ENCODE results near the gene APP. TPM values are rescaled to one million over a fixed set of nuclear protein-coding genes. Genes with fewer than 3 reads are reported as not detected.

APP gene
- total RNA-seq, 3 donors from 2014 or later (not counting 1 experiment from before 2014, with no cell fraction given), result 5.1 to 10.6 (median 7.8) TPM

DNA sequence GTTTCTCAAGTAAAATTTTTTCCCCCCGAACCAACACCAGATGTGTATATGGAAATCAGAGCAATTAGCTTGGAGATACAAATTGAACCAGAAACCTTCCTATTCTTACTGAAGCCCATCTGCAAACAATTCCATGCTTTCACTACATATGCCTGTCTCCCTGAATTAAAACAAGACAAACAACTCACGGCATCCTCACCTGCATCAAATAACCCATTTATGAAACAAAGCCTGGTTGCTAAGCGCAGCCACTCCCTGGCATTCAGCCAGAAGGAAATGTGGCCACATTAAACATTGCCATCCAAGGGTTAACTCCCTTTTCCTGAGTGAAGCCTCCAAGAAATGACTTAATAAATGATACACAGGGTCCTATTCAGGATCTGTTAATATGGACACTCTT, 55.3 kb downstream of the APP start:
- H3K9me3 Mint-ChIP-seq, result no peaks in the 10 kb centered on the region
- H3K36me3 Mint-ChIP-seq, result no peaks in the 10 kb centered on the region
- no peaks in the 10 kb centered on the region for H3K4me1 ChIP-seq (ENCODE audit: control insufficient read depth, insufficient read depth, low read length)
- ATAC-seq (no peak), DNase-seq (peak in 1 of 2 donors; percentile 7)
- no peaks in the 10 kb centered on the region for H3K36me3 ChIP-seq (ENCODE audit: control insufficient read depth, insufficient read depth, low read length)
- intact Hi-C loops (cut with micrococcal nuclease), result no loop called here
- H3K9me3 ChIP-seq (ENCODE audit: control insufficient read depth, insufficient read depth, low read length), result no peaks in the 10 kb centered on the region
- H3K27ac Mint-ChIP-seq, result no peak overlapping the region
- H3K27ac ChIP-seq (ENCODE audit: low read length), result no peak overlapping the region
- H3K27me3 ChIP-seq (ENCODE audit: control insufficient read depth, insufficient read depth, low read length), result no peaks in the 10 kb centered on the region
- 79% methylated on average over 2 of the region's 3 CpGs for WGBS (ENCODE audit: insufficient coverage)
- H3K4me3 ChIP-seq (ENCODE audit: low read length), result no peak overlapping the region
- no peaks in the 10 kb centered on the region for H3K4me1 Mint-ChIP-seq
- peaks cover 0 to 3% of the 10 kb centered on the region in 2 donors for H3K27me3 Mint-ChIP-seq (ENCODE audit: low read depth in 2 of 2)
- H3K4me3 Mint-ChIP-seq, result no peak overlapping the region
- TF ChIP-seq, protein P1, sequence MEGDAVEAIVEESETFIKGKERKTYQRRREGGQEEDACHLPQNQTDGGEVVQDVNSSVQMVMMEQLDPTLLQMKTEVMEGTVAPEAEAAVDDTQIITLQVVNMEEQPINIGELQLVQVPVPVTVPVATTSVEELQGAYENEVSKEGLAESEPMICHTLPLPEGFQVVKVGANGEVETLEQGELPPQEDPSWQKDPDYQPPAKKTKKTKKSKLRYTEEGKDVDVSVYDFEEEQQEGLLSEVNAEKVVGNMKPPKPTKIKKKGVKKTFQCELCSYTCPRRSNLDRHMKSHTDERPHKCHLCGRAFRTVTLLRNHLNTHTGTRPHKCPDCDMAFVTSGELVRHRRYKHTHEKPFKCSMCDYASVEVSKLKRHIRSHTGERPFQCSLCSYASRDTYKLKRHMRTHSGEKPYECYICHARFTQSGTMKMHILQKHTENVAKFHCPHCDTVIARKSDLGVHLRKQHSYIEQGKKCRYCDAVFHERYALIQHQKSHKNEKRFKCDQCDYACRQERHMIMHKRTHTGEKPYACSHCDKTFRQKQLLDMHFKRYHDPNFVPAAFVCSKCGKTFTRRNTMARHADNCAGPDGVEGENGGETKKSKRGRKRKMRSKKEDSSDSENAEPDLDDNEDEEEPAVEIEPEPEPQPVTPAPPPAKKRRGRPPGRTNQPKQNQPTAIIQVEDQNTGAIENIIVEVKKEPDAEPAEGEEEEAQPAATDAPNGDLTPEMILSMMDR (IDR thresholded peaks at IDR 0.05), result no peak

DNA sequence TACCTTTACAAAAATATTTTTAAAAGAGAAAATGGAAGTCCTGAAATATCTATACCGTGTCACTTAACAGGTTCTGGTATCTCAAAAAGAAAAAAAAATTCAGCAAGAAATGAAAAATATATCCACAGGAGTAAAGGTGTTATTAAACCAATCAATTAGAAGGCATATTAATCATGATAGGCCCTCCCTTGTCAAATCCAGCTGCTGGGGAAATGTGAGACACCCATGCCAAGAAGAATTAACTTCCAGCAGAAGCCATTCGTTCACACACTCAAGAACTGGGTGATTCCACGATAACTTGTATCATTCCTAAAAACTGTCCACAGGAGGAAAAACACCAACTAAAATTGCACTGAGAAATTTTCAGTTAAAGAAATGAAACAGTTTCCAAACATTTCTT, 57.6 kb downstream of the APP start:
- H3K27me3 ChIP-seq (ENCODE audit: control insufficient read depth, insufficient read depth, low read length), result no peaks in the 10 kb centered on the region
- H3K9me3 Mint-ChIP-seq, result no peaks in the 10 kb centered on the region
- DNase-seq, result no peak
- no peaks in the 10 kb centered on the region for H3K36me3 ChIP-seq (ENCODE audit: control insufficient read depth, insufficient read depth, low read length)
- H3K4me1 ChIP-seq (ENCODE audit: control insufficient read depth, insufficient read depth, low read length), result no peaks in the 10 kb centered on the region
- TF ChIP-seq, protein P1 (IDR thresholded peaks at IDR 0.05), result no peak
- H3K27me3 Mint-ChIP-seq (ENCODE audit: low read depth in 2 of 2), result peaks cover 0 to 3% of the 10 kb centered on the region in 2 donors
- 100% methylated on average over 2 of the region's 3 CpGs for WGBS (ENCODE audit: insufficient coverage)
- no peak overlapping the region for H3K27ac Mint-ChIP-seq
- no peak overlapping the region for H3K27ac ChIP-seq (ENCODE audit: low read length)
- H3K36me3 Mint-ChIP-seq, result no peaks in the 10 kb centered on the region
- no peaks in the 10 kb centered on the region for H3K9me3 ChIP-seq (ENCODE audit: control insufficient read depth, insufficient read depth, low read length)
- intact Hi-C loops (cut with micrococcal nuclease), result no loop called here
- no peaks in the 10 kb centered on the region for H3K4me1 Mint-ChIP-seq
- ATAC-seq, result no peak
- no peak overlapping the region for H3K4me3 Mint-ChIP-seq
- H3K4me3 ChIP-seq (ENCODE audit: low read length), result no peak overlapping the region

DNA sequence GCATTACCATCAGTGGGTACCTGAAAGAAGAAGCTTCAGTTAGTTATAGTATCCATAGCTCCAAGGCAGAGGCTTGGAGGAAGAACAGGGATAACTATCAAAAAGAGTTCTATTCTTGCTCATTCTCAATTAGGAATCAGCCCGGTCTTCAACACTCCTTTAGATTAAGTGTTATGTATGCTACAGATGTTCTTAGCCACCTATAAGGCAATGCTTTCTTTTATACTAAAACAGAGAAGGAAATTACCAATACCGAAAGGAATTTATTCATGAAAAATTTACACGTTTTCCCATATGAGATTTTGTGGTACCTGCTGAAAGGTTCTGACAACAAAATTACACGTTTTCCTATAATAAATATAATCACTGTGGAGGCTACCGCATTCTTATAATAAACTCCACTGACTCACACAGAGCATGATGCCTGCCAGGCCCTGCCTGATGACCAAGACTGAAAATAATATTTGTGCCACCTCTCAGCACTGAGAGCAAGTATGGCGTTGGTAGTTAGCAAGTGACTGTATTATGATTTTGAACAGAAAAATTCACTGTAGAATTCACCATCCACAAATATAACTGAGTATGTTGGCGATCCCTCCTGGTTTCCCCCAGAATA, 58.3 kb downstream of the APP start:
- Mint-ChIP-seq H3K27ac (no peak overlapping the region), H3K9me3 (no peaks in the 10 kb centered on the region), H3K4me1 (no peaks in the 10 kb centered on the region), H3K4me3 (no peak overlapping the region), H3K36me3 (no peaks in the 10 kb centered on the region), H3K27me3 (ENCODE audit: low read depth in 2 of 2) (peaks cover 0 to 3% of the 10 kb centered on the region in 2 donors)
- no peaks in the 10 kb centered on the region for H3K27me3 ChIP-seq (ENCODE audit: control insufficient read depth, insufficient read depth, low read length)
- intact Hi-C loops (cut with micrococcal nuclease), result no loop called here
- WGBS (ENCODE audit: insufficient coverage), result 82% methylated on average over 5 of the region's 7 CpGs
- DNase-seq (no peak), ATAC-seq (no peak)
- no peaks in the 10 kb centered on the region for H3K36me3 ChIP-seq (ENCODE audit: control insufficient read depth, insufficient read depth, low read length)
- H3K4me3 ChIP-seq (ENCODE audit: low read length), result no peak overlapping the region
- H3K4me1 ChIP-seq (ENCODE audit: control insufficient read depth, insufficient read depth, low read length), result no peaks in the 10 kb centered on the region
- TF ChIP-seq, protein P1 (IDR thresholded peaks at IDR 0.05), result no peak
- H3K27ac ChIP-seq (ENCODE audit: low read length), result no peak overlapping the region
- no peaks in the 10 kb centered on the region for H3K9me3 ChIP-seq (ENCODE audit: control insufficient read depth, insufficient read depth, low read length)

DNA sequence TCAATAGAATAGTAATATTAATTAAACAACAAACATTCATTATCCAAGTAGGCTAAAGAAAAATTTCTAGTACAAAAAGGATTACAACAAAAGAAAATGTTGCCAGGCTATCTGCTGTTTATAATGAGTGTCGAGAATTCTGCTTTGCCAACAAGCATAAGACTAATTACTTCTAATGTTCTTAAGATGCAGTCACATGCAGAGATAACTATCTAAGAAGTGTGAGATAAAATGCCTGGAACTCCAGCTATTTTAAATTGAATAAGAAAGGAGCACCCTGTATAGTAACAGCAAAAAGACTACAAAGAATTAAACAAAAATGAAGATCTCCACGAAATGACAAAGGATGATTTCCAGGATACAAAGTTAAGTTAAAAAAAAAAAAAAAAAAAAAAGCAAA, 59.9 kb downstream of the APP start:
- Mint-ChIP-seq H3K4me1 (no peaks in the 10 kb centered on the region), H3K36me3 (no peaks in the 10 kb centered on the region), H3K9me3 (no peaks in the 10 kb centered on the region), H3K4me3 (no peak overlapping the region), H3K27ac (no peak overlapping the region), H3K27me3 (ENCODE audit: low read depth in 2 of 2) (peaks cover 0 to 3% of the 10 kb centered on the region in 2 donors)
- H3K9me3 ChIP-seq (ENCODE audit: control insufficient read depth, insufficient read depth, low read length), result no peaks in the 10 kb centered on the region
- 92% methylated on average over 2 of the region's 2 CpGs for WGBS (ENCODE audit: insufficient coverage)
- TF ChIP-seq, protein P1 (IDR thresholded peaks at IDR 0.05), result no peak
- ATAC-seq (no peak), DNase-seq (no peak)
- H3K36me3 ChIP-seq (ENCODE audit: control insufficient read depth, insufficient read depth, low read length), result no peaks in the 10 kb centered on the region
- H3K27me3 ChIP-seq (ENCODE audit: control insufficient read depth, insufficient read depth, low read length), result no peaks in the 10 kb centered on the region
- no peak overlapping the region for H3K4me3 ChIP-seq (ENCODE audit: low read length)
- intact Hi-C loops (cut with micrococcal nuclease), result no loop called here
- H3K4me1 ChIP-seq (ENCODE audit: control insufficient read depth, insufficient read depth, low read length), result no peaks in the 10 kb centered on the region
- H3K27ac ChIP-seq (ENCODE audit: low read length), result no peak overlapping the region
